GOT3 (cell line): ENCODE measurements around the gene EPHB4.
"Not testable (repeated sequence)": the region's sequence is repeated elsewhere in the genome, so short reads cannot be mapped to it uniquely, and the experiment has no call there.

ENCODE experiments used
- DNase-seq: peaks from one replicate; lab custom pipeline; 2025; ENCODE audit warnings: mixed read lengths; lab: John Stamatoyannopoulos, UW

Gene EPHB4

DNA sequence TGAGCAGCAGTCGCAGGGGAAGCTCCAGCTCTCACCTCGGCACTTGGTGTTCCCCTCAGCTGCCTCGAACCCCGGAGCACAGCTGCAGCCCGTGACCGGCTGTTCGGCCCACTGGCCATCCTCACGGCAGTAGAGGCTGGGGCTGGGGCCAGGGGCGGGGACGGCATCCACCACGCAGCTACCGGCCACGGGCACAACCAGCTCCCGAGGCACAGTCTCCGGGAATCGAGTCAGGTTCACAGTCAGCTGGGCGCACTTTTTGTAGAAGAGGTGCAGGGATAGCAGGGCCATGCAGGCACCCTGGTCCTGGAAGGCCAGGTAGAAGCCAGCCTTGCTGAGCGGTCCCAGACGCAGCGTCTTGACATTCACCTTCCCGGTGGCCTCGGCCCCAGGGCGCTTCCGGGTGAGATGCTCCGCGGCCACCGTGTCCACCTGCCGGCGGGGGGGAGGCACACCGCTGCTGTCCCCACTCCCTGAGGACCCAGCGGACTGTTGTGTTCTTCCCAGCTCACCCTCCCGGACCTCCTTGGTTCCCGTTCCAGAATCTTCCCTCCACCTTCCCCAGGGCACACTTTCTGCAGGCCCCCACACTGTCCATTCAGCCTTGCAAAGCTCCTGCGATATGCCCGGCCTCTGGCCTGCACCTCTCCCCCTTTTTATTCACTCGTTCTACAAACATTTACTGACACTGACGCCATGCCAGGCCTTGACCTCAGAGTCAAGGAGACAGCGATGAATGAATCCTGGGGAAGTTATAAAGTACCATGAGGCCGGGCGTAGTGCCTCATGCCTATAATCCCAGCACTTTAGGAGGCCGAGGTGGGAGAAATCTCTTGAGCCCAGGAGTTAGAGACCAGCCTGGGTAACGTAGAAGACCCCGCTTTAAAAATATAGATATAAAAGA is 4.8 kb downstream of the EPHB4 start:
- no peak for DNase-seq

DNA sequence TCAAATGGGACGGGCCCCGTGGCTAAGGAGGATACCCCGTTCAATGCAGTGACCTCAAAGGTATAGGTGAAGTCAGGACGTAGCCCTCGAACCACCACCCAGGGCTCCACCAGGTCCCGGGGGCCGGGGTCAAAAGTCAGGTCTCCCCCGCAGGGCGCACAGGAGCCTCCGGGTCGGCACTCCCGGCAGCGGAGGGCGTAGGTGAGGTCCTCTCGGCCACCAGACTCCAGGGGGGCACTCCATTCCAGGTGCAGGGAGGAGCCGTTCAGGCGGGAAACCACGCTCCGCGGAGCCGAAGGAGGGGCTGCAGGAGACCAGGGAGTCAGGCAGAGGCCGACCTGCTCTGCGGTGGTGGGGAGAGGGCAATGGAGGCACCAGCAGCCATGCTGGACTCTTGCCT is 7.7 kb downstream of the EPHB4 start:
- DNase-seq = no peak

DNA sequence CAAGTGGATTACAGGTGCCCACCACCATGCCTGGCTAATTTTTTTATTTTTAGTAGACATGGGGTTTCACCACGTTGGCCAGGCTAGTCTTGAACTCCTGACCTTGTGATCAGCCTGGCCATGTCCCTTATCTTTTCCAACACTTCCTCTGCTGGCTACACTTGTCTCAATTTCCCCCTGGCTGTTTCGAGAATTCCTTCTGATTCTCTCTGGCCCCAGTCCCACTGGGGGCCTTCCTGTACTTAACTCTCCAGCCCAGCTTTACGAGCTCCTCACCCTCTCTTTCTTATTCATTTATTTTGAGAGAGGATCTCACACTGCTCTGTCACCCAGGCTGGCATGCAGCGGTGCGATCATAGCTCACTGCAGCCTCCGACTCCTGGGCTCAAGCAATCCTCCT is 8.5 kb downstream of the EPHB4 start:
- DNase-seq = no peak

DNA sequence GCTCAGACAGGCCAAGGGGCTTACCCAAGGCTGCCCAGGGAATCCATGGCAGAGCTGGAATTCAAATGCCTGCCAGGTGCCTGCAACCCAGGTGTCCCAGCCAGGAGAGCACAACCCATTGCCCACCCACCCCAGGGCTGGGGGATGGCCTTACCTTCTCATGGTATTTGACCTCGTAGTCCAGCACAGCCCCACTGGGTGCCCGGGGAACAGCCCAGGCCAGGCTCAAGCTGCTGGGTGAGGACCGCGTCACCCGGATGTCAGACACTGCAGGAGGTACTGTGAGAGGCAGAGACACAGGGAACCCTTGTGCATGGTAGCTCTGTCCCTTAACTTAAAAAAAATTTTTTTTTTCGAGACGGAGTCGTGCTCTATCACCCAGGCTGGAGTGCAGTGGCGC is 9.0 kb downstream of the EPHB4 start:
- DNase-seq = no peak

DNA sequence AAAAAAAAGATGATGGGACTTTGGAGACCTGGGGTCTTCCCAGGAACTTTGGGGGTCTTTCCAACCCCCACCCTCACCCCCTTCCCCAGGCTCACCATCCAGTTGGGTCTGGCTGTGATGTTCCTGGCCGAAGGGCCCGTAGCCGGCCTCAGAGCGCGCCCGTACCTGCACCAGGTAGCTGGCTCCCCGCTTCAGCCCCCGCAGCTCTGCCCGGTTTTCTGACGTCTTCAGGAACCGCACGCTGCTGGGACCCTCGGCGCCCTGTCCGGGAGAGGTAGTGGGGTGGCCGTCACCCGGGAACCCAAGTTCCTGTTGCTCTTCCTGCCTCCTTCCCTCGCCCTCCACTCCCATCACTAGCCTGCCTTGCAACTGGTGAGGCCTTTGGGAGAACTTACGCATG is 10.2 kb downstream of the EPHB4 start:
- no peak for DNase-seq

DNA sequence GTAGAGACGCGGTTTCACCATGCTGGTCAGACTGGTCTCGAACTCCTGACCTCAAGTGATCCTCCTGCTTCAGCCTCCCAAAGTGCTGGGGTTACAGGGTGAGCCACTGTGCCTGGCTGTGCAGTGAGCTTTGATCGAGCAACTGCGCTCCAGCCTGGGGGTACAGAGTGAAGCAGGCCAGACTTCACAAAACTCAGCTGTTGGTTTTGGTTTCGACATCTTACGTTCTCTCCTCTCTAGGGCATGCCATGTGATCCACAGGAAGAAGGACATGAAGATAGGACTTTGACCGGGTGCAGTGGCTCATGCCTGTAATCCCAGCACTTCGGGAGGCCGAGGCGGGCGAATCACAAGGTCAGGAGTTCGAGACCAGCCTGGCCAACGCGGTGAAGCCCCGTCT is 10.8 kb downstream of the EPHB4 start:
- not testable (repeated sequence) for DNase-seq

DNA sequence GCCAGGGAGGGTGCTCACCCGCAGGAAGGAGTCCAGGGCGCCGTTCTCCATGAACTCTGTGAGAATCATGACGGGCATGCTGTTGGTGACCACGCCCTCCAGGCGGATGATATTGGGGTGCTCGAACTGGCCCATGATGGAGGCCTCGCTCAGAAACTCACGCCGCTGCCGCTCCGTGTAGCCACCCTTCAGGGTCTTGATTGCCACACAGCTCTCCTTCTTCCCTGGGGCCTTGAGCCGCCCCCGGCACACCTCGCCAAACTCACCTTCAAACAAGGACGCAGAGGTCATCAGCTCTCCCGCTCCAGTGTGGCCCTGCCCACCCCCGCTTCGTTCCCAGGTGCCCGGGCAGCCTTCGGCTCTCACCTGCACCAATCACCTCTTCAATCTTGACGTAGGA is 14.6 kb downstream of the EPHB4 start:
- DNase-seq = no peak

DNA sequence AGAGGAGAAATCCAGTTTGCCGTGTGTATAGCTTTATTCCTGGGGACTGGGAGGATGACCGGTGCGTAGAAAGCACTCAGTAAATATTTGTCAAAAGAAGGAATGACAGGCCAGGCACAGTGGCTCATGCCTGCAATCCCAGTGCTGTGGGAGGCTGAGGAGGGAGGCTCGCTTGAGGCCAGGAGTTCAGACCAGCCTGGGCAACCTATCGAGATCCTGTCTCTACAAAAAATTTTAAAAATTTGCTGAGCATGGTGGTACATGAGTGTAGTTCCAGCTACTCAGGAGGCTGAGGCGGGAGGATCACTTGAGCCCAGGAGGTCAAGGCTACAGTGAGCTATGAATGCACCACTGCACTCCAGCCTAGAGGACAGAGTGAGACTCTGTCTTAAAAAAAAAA is 15.8 kb downstream of the EPHB4 start:
- no peak for DNase-seq

DNA sequence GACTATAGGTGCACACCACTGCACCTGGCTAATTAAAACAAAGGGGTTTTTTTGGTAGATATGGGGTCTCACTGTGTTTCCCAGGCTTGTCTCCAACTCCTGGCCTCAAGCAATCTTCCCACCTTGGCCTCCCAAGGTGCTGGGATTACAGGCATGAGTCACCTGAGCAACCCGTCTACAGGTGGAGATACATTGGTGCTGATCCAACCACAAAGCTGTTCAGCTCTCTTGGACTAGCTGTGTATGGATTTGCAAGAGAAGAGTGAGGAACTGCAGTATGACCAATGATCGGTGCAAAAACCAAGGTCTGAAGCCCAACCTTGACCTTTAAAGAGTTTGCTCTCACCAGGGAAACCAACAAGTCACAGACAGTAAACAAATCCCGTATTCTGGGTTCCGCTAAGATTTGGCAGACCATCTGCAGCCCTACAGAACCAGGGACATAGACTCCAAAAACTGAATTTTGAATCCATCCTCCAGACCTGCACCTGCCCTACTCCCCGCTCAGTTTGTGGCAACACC is 18.9 kb downstream of the EPHB4 start:
- no peak for DNase-seq

DNA sequence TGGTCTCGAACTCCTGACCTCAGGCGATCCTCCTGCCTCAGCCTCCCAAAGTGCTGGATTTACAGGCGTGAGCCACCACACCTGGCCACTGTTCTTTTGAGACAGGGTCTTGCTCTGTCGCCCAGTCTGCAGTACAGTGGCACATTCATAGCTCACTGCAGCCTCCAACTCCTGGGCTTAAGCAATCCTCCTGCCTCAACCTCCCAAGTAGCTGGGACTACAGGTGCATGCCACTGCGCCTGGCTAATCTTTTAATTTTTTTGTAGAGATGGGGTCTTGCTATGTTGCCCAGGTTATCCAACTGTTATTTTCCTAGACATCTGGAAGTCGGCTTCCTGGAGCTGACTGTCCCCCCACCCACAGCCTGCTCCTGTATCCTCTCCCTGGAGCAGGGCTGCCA is 20.4 kb downstream of the EPHB4 start:
- DNase-seq = not testable (repeated sequence)

DNA sequence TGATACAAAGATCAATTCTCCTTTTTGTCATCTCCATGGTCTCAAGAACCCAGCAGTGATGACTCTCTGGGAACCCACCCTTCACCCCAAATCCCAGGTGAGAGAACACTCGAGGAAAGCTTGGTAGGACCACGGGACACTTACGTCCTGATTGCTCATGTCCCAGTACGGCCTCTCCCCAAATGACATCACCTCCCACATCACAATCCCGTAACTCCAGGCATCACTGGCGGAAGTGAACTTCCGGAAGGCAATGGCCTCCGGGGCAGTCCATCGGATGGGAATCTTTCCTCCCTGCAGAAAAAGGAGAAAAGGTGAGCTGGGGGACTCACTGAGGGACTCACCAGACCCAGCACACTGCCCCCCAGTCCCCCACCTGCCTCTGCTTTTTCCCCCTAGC is 21.0 kb downstream of the EPHB4 start:
- no peak for DNase-seq

DNA sequence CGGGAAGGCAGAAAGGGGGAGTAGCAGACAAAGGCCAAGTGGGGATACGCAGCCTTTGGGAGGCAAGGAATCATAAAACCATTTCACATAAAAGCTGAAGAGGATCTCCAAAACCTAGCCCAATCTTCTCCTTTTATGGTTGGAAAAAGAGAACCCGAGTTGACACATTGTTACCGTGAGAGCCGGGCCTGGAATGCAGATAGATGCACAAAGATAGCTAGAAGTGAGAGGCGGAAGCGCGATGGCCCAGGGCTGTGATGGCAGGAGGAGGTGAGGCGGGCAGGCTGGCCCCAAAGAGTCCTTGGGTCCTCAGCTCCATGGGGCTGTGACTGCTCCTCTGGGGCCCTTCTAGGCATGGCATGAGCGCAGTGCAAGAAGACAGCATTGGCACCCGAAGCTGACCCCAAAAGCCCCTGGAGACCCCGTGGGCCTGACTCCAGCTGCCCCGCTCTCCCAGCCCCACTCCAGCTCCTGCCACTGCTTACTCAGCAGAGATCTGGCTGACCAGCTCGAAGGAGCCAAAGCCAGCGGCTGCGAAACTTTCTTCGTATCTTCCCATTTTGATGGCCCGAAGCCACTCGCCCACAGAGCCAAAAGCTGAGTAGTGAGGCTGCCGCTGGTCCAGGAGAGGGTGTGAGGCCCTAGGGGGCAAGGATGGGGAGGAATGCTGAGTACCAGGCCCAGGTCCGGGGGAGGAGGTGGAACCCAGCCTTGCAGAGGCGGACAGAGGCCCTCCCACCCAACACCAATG is 22.5 kb downstream of the EPHB4 start:
- no peak for DNase-seq

DNA sequence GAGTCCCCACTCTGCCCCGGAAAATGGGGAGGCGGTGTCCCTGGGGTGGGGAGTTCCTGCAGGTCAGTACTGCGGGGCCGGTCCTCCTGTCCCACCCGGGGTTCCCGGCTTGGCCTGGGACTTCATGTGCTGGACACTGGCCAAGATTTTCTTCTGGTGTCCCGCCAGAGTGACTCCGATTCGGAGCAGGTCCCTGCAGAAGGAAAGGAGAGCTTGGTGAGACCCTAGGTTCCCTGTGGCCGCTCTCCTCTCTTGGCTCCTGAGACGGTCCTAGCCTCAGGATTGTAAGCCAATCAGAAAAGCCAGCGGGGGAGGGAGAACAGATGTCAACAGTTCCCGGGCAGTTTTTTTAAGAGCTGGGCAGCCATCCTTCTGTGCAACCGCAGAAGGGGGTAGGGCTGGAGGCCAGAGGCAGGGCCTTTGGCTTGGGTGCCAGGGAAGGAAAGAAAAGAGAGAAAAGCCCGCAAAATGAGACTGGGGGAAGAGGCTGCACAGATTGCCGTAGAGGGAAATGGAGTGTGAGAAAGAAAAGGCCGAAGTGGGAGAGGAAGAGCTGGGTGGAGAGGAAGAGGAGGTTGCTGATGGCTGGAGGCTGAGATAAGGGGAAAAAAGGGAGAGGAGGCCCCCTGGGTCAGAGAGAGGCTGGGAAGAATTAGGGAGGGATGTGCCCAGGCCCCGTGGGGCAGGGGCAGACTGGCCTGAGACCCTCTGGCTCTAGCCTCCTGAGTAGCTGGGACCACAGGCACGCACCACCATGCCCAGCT is 23.7 kb downstream of the EPHB4 start:
- DNase-seq = peak; percentile 37

DNA sequence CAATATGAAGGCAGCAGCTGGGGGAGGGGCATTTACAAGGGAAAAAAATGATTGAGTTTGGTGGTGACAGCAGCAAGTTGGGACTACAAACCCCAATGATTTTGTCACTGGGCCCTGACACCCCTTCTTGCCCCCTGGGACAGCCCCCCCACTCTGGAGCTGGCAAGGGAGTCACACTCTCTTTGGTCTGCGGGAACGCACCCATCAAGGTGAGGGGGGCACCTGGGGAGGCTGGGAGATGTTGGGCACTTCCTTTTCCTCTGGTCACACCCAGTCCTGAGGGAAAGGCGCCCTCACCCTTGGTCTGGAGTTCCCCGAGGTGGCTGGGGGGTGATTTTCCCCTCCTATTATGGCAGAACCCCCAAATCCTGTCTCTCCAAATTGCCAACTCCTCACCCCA is 24.4 kb downstream of the EPHB4 start:
- no peak for DNase-seq

DNA sequence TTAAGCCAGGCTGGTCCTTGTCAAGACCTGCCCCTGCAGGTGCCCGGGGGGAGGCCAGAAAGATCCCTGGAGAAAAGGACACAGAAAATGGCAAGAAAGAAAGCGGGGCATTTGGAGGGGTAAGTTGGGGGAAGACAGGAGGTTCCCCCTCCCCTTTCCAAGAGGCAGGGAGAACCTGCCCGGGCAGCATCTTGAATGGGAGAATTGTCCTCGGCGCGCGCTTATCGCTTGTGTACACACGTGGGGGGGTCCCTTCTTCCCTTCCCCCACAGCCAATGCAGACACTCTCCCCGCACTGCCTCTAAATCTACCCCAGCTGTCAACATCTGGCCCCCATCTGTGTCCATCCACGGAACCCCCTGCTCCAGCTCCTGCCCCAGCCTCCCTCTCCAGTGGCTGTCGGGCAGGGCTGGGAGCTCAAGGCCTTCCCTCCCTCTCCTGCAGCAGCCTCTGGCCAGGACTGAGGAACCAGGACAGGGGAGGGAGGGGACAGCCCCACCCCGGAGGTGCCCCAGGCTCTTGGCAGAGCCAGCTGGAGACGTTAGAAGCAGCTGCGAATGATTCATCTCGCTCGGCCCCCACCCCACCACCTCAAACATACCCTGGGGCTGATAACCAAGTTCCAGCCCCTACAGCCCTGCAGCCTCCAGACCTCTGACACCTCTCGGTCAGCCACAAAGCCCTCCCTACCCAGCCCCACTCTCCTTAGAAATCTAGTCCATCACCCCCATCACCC is 25.3 kb downstream of the EPHB4 start:
- no peak for DNase-seq

DNA sequence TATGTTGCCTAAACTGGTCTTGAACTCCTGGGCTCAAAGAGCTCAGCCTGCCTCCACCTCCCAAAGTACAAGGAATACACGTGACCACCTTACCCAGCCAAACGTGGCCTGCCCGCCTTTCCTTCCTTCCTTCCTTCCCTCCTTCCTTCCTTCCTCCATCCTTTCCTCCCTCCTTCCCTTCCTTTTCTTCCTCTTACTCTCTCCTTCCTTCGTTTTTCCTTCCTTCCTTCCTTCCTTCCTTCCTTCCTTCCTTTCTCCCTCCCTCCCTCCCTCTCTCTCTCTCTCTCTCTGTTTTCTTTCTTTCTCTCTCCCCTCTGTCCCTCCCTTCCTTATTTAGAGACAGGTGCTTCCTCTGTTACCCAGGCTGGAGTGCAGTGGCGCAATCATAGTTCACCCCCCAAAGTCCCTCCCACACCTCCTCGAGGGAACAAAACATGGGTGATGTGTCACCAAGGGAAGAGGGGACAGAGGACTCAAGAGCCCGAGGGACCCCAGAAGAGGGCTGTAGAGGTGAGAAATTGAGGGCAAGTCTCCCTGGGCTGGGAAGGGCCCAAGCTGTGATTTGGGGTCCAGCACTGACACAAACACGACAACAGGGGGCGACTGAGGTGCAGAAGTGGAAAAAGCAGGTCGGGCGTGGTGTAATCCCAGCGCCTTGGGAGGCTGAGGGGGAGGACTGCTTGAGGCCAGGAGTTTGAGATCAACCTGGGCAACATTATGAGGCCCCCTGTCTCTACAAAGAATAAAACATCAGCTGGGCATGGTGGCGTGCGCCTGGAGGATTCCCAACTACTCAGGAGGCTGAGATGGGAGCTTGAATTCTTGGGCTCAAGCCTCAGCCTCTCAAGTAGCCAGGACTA is 28.1 kb downstream of the EPHB4 start:
- no peak for DNase-seq

DNA sequence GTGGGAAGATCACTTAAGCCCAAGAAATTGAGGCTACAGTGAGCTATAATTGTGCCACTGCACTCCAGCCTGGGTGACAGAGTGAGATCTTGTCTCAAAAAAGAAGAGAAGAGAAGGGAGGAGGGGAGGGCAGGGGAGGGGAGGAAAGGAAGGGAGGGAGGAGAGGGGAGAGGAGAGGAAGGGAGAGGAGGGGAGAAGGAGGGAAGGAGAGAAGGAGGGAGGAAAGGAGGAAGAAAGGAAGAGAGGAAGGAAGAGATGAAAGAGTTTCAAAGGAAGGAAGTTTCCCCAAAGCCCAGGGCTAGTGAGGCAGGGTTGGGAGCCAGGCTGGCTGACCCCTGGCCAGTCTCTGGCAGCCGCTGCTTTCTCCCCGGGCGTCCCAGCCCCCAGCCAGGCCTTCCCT is 32.6 kb downstream of the EPHB4 start:
- no peak for DNase-seq

DNA sequence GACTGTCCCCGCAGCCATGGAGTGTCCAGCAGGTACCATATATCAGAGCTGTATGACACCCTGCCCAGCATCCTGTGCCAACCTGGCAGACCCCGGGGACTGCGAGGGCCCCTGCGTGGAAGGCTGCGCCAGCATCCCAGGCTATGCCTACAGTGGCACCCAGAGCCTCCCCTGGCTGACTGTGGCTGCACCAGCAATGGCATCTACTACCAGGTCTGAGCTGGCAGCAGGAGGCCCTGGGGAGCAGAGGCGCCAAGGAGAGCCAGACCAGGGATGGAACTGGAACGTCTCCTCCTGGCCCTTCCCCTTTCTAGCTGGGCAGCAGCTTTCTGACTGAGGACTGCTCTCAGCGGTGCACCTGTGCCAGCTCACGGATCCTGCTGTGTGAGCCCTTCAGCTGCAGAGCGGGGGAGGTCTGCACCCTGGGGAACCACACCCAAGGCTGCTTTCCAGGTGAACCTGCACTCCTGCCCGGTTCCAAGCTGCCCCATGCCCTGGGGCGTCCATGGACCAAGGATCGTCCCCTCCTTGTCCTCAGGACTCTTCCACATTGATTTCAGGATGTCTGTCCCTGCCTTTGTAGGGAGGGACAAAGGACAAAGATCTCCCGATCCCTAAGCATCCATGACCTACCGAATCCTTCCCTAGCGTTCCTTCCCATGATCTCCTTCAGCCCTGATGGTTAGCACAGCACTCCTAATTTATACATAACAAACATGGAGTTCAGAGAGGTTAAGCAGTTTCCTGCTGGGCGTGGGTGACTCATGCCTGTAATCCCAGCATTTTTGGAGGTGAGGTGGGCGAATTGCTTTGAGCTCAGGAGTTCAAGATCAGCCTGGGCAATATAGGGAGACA is 33.3 kb downstream of the EPHB4 start:
- DNase-seq = no peak

DNA sequence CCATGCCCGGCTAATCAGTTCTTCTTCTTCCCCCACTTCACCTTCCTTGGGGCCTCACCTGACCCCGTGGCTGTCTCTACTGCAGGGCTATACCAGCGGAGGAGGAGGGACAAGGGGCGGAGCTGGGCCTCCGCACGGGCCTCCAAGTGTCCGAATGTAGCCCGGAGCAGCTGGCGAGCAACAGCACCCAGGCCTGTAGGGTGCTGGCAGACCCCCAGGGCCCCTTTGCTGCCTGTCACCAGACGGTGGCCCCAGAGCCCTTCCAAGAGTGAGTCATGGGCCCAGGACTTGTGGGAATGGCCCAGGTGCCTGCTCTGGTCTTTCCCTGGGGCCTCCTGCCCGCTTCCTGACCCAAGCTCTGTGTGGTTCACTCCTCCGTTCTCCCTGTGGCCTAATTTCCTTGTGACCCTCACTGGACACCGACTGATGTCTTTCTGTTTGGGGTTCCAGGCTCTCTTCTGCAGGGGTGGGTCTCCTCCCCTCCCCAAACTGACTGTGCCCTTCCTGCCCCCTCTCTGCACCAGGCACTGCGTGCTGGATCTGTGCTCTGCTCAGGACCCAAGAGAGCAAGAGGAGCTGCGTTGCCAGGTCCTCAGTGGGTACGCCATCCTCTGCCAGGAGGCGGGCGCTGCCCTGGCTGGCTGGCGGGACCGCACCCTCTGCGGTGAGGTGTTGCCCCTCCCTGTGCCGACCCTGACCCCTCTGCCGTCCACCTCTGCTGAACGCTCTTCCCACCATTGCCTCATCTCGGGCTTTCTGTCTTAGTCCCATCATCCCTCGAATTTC is 35.2 kb downstream of the EPHB4 start:
- no peak for DNase-seq
